ENCODE results near the gene ITGA4. TPM values are rescaled to one million over a fixed set of nuclear protein-coding genes. Genes with fewer than 3 reads are reported as not detected.
A peak's percentile ranks its signal among the peaks of the same experiment; 100 is the strongest.

Gene ITGA4
- total RNA-seq, 1 donor from 2014 or later, result 39.4 TPM

DNA sequence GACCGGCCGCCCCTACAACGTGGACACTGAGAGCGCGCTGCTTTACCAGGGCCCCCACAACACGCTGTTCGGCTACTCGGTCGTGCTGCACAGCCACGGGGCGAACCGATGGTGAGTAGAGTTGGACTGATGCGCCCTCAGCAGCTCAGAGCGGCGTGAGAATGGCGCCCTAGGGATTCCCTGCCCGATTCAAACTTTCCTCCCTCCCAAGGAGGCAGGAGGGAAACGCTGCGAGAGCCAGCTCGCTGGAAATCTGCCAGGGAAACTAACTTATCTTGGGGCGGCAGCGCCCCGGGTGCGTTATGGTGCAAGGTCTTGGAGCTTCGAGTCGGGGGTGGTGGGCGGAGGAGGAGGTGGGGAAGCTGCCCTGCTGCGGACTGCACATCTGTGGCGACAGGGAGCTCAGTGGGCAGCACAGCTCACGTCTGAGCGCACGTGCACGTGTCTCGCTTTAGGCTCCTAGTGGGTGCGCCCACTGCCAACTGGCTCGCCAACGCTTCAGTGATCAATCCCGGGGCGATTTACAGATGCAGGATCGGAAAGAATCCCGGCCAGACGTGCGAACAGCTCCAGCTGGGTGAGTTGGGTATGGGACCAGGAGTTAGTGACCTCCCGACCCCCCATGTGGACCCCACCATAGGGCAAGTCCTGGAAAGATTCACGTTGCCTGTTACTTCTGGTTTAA lies 697 bp downstream of the ITGA4 start:
- DNase-seq (ENCODE audit: extremely low read depth, low read depth, low spot score), result no peak

- DNase-seq (ENCODE audit: extremely low read depth, low read depth, low spot score), result no peak
Measured at GRCh38 chr2:181458871-181459270, 1.7 kb downstream of the ITGA4 start.

GRCh38 chr2:181459621-181460021 lies 2.4 kb downstream of the ITGA4 start:
- DNase-seq (ENCODE audit: extremely low read depth, low read depth, low spot score), result no peak

DNA sequence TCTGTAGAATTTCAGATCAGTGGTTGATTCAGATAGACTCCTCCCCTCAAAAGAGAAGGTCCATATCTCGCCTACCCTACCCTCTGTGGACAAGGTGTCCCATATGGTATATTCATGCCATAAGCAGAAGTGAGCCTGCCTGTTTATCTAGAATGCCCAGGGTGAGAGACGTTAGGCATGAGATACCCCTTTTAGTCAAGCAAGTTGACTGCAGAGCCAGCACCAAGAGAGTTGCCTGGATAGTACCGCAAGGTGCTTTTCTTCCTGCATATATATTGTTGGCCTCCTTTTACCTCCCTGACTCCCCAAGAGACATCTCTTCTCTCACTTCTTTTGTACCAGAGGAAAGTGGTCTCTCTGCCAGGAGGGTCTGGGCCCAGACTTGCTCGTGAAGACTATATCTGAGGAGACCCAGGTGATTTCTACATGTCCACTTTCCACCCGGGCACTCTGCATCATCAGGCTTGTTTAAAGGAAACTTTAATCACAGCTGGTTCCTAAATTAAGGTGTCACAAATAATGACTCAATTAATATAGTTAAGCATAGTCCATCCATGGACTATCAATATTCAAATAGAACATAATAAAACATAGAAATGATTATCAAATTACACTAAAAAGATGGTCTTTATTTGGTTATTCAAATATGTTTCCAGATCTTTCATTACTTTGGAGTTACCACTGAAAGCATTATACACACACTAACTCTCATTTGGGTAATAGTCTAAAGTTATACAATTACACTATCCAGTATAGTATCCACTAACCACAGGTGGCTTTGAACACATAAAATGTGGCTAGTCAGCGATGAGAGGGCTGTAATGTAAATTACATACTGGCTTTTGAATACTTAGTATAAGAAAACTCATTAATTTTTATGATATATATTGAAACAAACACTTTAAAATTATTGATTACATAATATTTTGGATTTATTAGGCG lies 4.1 kb downstream of the ITGA4 start:
- no peak for DNase-seq (ENCODE audit: extremely low read depth, low read depth, low spot score)

GRCh38 chr2:181462033-181462432 lies 4.8 kb downstream of the ITGA4 start:
- no peak for DNase-seq (ENCODE audit: extremely low read depth, low read depth, low spot score)

DNA sequence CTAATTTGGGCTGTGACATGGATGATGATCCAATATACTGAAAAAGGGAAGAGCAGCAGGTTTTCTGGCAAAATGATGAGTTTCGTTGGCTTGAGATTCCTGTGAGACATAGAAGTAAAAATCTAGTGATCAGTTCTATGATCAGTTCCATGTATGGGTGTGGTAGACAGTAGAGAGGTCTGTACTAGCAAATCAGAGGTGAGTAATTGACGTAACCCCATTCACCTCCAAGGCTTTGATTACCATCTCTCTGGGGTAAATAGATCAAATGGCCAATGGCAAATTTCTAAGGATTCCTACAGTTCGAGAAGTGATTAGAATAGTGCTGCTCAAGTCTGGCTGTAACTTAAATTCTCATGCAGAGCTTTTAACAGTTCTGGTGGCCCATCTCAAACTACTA lies 6.4 kb downstream of the ITGA4 start:
- DNase-seq (ENCODE audit: extremely low read depth, low read depth, low spot score), result no peak

- no peak for DNase-seq (ENCODE audit: extremely low read depth, low read depth, low spot score)
Measured at GRCh38 chr2:181464966-181465365, 7.8 kb downstream of the ITGA4 start.

- DNase-seq (ENCODE audit: extremely low read depth, low read depth, low spot score), result no peak
Measured at GRCh38 chr2:181465676-181466375, 8.6 kb downstream of the ITGA4 start.

DNA sequence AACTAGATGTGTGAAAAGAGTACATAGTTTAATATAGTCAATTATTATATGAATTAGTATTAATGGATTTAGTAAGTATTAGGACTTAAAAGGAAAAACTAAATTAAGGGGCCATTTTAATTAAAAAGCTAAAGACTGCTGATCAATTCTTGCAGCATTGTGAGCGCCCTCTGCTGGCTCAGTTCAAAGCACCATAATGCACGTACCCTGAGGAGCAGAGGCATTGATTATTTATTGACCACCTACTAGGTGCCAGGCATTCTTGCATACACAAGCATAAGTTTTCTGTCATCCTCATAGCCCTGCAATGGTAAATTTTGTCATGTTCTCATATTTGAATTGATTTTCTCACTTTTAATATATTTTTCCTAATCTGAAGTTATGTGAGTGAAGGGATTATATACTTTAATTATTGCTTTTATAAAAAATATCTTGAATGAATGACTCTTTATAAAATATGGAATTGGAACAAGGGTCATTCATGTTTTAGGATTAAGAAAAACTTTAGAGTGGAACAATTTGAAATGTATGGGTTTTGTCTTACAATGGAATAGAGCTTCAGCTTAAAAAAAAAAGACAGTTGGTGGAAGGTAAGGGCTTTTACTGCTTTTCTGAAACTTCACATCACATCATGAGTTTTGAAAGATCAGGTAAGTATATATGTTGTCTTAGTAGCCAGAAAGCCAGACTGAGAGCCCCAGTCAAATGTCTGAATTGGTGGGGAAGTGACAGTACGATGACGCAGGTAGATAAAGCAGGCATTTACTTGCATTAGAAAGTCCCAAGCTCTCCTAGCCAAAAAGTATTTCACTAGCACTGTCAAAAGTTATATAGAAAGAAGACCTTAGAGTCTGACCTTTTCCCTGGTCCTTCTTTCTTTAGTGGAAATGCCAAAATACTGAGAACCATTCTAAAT lies 9.7 kb downstream of the ITGA4 start:
- DNase-seq (ENCODE audit: extremely low read depth, low read depth, low spot score), result peak; percentile 39

DNA sequence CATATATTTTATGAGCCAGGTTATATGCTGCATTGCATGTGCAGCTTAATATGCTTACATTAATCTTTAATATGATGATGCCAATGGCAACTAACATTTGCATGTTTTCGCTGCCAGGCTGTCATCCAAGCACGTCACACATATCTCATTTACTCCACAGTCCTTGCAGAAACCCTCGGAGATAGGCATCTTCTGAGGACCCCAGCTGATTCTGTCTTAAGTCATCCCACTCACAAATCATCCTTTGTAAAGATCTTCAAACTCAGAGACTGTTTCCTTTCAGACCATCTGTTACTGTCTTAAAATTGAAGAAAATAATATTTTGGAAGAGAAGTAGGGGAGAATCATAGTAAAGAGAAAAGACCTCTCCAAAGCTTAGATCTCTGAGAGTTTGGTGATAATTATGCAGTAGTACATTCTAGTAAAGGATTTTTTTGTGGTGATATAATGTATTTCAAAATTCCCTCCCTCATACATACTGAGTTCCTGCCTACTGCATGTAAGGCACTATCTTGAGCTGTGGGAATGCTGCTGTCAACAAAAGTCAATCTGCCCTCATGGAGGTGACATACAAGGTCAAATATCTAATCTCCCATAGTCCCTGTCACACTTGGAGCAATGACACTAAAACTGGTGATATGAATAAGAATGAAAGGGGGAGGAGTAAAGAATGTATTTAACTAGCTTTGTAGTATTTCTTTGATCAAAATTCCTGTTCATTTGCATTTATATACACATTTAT lies 11.0 kb downstream of the ITGA4 start:
- no peak for DNase-seq (ENCODE audit: extremely low read depth, low read depth, low spot score)

GRCh38 chr2:181468811-181469210 lies 11.6 kb downstream of the ITGA4 start:
- no peak for DNase-seq (ENCODE audit: extremely low read depth, low read depth, low spot score)

GRCh38 chr2:181471226-181471625 lies 14.0 kb downstream of the ITGA4 start:
- no peak for DNase-seq (ENCODE audit: extremely low read depth, low read depth, low spot score)

DNA sequence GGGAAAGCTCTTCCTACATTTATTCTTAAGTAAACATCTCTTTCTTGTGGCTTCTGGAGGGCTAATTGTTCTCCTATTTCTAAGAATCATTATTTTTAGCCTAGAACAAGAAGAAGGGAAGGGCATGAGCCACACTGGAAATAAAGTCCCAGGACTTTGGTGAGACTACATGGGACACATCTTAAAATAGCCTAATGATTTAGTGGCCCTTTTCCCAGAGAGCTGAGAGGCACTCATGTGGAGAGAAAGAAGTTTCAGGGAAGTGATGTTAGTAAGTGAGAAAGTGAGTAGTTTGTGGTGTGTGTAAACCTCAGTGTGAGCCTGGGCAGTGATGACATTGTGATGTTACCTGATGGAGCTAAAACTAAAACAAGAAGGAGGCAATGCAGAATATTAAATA lies 14.6 kb downstream of the ITGA4 start:
- no peak for DNase-seq (ENCODE audit: extremely low read depth, low read depth, low spot score)

DNA sequence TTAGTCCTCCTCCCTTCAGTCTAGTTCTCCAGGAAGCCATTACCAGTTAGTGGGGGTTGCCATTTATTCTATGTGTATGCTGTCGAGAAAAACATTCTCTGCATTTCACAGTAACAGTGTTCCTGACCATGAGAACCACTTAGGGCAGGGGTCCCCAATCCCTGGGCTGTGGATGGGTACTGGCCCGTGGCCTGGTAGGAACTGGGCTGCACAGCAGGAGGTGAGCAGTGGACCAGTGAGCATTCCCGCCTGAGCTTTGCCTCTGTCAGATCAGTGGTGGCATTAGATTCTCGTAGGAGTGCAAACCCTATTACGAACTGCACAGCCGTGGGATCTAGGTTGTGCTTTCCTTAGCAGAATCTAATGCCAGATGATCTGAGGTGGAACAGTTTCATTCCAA lies 15.8 kb downstream of the ITGA4 start:
- DNase-seq (ENCODE audit: extremely low read depth, low read depth, low spot score), result no peak

- no peak for DNase-seq (ENCODE audit: extremely low read depth, low read depth, low spot score)
Measured at GRCh38 chr2:181474222-181474881, 17.2 kb downstream of the ITGA4 start.

DNA sequence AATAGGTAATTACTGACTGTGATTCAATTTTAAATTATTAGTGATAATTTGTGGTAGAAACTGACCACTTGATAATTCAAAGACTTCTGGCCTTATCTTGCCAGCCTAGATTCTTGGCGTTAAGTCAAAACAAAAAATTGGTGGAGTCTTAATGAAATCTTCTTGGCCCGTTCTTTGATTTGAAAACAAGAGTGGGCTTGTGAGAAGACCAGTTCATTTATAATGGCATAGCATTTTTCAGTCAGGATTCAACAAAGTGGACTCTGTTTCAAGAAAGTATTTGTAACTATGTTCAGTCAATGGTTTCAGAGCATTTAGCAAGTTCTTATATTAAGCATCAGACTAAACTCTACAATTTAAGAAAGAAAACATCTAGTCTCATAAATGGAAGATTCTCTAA lies 26.0 kb downstream of the ITGA4 start:
- no peak for DNase-seq (ENCODE audit: extremely low read depth, low read depth, low spot score)

DNA sequence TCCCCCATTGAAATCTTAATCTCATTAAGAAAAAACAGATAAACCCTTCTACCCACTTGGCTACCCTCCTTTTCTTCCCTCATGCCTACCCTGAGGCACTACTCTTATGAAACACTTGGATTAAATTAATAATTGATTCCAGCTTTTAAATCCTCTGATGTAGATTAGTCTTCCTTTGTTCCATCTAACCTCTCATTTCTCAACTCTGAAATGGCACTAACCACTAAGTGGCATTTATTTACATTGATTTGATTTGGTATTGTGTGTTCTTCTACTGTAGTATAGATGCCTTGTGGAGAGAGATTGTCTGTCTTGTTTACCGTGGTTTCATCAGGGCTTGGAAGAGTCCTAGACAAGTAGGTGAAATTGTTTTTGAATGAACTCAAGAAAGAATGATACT lies 26.7 kb downstream of the ITGA4 start:
- DNase-seq (ENCODE audit: extremely low read depth, low read depth, low spot score), result no peak

- DNase-seq (ENCODE audit: extremely low read depth, low read depth, low spot score), result no peak
Measured at GRCh38 chr2:181484851-181485637, 27.9 kb downstream of the ITGA4 start.

- no peak for DNase-seq (ENCODE audit: extremely low read depth, low read depth, low spot score)
Measured at GRCh38 chr2:181485638-181485946, 28.4 kb downstream of the ITGA4 start.
